GM19035 (cell line): ENCODE measurements around the gene DCAF10.
"Not testable (repeated sequence)": the region's sequence is repeated elsewhere in the genome, so short reads cannot be mapped to it uniquely, and the experiment has no call there.

Experiments
- ATAC-seq: cut with Tn5 transposase; IDR thresholded peaks from one replicate; pipeline ENCODE4 v1.9.1; 2021; ENCODE audit not compliant: unreplicated experiment

The DCAF10 gene

GRCh38 chr9:37906312-37907239, 106.0 kb downstream of the DCAF10 start:
- no peak for ATAC-seq

DNA sequence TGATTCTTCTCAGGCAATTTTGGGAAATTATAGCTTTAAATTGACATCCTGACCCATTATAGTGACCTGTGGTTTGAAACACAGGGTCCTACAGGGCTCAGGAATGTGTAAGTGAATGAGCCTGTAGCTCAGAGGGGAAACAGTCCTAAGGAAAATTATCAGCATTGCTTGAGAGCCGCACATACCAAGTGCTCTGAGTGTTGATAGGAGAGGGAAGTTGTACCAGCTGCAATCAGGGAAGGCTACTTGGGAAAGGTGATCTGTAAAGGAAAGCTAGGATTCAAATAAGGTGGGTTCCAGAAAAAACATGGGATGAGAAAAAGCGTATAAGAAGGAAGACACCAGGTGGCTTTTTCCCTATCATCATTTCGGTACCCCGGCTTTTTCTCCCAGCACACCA, 107.7 kb downstream of the DCAF10 start:
- no peak for ATAC-seq

GRCh38 chr9:37908698-37909186, 108.1 kb downstream of the DCAF10 start:
- no peak for ATAC-seq

DNA sequence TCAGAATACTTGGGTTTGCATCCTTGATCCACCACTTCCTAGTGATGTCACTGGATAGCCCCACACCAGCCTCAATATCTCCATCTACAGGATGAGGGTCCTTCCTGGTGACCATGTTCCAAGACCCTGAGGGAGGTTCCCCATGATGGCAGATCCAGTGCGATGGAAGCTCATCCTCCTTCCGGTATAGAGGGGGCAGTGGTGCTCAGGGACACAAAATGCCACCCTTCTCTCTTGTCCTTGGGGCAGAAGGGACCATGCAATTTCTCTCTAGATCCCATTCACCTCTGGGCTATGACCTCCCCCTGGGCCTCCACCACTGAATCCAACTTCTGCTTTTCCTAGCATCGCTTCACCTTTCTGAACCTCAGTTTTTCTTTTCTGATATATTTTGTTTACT, 108.7 kb downstream of the DCAF10 start:
- ATAC-seq = no peak

DNA sequence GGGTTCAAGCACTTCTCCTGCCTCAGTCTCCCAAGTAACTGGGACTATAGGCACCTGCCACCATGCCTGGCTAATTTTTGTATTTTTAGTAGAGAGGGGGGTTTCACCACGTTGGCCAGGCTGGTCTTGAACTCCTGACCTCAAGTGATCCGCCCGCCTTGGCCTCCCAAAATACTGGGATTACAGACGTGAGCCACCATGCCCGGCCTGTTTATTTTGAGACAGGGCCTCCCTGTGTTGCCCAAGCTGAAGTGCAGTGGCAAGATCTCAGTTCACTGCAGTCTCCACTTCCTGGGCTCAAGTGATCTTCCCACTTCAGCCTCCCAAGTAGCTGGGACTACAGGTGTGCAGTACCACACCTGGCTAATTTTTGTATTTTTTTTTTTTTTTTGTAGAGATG, 109.2 kb downstream of the DCAF10 start:
- ATAC-seq = not testable (repeated sequence)

GRCh38 chr9:37910271-37910670, 109.7 kb downstream of the DCAF10 start:
- ATAC-seq = no peak

DNA sequence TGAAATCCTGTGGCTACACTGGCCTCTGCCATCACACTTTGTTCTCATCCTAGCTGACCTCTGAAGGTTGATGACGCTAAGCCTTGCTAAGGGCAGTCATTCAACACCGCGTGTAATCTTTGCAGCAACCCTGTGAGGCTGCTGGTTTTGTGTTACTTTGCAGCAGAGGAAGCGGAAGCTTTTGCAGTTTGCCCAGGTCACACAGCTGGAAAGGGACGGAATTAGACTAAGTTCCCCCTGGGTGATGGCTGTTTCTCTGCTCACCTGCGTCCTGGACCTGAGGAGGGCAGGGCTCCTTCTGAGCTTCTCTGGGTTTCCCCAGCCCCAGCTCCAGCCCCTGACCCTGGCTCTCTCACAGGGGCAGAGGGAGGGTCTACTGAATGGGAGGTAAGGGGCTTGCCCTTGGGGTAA, 110.7 kb downstream of the DCAF10 start:
- ATAC-seq = no peak

GRCh38 chr9:37913480-37914153, 113.0 kb downstream of the DCAF10 start:
- peak; percentile 73 for ATAC-seq

GRCh38 chr9:37914154-37914551, 113.6 kb downstream of the DCAF10 start:
- ATAC-seq = no peak

GRCh38 chr9:37914701-37915358, 114.2 kb downstream of the DCAF10 start:
- ATAC-seq = no peak

DNA sequence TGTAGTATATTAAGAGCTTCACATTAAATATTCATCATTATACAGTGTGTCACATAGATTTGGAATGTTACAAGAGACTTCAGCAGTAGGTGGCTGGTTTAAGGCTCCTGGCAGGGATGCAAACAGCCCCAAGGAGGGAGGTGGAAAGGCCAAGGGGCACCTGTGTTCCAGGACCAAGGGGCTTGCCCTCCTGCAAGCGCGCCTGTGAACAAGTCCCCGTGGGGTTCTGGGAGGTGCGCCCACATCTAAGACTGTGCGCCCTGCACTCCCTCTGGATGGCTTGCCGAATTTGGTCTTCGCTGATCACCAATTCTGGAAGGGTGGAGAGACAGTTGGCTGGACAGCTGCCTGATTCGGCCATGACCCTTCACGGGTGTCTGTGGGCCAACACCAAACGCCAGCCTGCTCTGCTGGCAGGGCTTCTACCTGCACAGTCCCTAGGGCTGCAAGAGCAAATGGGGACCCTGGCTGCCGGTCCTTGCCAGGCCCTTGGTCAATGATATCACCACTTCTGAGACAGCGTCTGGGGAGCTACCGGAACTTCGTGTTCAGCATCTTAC, 115.4 kb downstream of the DCAF10 start:
- no peak for ATAC-seq

DNA sequence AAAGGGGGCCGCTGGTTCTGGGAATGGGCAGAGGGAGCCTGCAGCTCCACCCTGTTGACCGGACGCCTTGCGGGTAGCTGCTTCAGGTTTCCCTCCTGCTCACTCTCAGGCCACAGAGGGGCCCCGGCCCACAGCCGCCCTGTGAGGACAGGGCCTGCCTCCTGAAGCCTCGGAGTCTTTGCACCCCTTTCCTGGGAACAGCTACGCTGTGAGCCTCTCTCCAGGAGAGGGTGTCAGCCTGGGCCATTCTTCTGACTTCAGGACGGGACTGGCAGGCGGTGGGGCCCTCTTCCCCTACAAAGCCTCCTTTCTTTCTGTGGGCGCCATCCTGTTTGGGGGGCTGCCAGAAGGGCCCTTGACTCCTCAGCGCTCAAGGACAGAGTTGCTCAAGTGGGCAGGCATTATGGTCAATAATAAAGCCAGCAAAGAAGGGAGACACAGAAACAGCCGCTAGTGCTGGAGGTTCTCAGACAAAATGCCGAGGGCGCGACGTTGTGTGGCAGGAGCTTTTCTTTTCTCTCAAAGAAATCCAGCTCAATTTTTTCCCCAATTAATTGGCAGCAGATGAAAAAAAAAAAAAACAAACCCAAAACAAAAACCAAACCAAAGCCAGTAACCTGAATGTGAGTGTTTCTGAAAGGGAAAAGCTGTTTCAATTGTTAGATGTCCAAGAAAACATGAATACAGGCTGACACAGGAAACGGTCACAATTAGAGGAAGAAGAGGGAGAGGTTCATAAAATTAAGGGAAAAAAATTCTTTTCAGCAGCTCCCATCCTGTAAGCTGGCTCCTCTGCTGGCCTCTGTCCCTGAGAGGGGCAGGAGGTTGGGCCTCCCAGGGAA, 116.1 kb downstream of the DCAF10 start:
- ATAC-seq = no peak
